Endometrial microvascular endothelial cells (primary cell): ENCODE results near the gene MRM1. TPM values are rescaled to one million over a fixed set of nuclear protein-coding genes. Genes with fewer than 3 reads are reported as not detected.

Experiments used
- in situ Hi-C: cut with HindIII; loops from 2 replicates; pipeline ENCODE4 v1.10.0; 2017; ENCODE audit warnings: low sequenced_read_pairs, low pct_unique_long_range_greater_than_20kb; ENCODE audit errors: inconsistent ontology term
- total RNA-seq: library from RNA; depleted of rRNA; stranded (reverse); fragments of >200 nt; gene quantifications from one replicate; pipeline ENCODE4 v1.2.3, GENCODE V29; 2015; ENCODE audit errors: inconsistent ontology term

Gene MRM1
- total RNA-seq, 1 donor from 2014 or later = 6.9 TPM

- in situ Hi-C loops = no loop called here
These were observed 23.8 kb downstream of the MRM1 start for GRCh38 chr17:36625188-36625587.

- in situ Hi-C loops = no loop called here
These were observed 25.7 kb downstream of the MRM1 start for GRCh38 chr17:36627101-36627500.

DNA sequence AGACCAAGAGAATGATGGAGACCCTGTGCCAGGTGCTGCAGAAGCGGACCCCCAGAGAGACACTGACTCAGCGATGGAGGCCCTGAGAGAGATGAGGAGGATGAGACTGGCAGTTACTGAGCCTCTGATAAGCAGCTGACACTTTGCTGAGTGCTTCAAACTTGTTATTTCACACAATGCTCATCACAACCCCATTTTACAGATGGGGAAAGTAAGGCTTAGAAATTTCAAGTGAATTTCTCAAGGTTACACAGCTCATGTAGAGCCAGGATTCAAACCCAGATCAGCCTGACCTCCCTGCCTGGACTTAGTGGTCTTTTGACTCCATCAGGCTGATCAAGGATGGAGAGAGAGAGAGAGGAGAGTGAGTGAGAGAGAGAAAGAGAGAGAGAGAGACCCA is 27.2 kb downstream of the MRM1 start:
- in situ Hi-C loops = no loop called here

DNA sequence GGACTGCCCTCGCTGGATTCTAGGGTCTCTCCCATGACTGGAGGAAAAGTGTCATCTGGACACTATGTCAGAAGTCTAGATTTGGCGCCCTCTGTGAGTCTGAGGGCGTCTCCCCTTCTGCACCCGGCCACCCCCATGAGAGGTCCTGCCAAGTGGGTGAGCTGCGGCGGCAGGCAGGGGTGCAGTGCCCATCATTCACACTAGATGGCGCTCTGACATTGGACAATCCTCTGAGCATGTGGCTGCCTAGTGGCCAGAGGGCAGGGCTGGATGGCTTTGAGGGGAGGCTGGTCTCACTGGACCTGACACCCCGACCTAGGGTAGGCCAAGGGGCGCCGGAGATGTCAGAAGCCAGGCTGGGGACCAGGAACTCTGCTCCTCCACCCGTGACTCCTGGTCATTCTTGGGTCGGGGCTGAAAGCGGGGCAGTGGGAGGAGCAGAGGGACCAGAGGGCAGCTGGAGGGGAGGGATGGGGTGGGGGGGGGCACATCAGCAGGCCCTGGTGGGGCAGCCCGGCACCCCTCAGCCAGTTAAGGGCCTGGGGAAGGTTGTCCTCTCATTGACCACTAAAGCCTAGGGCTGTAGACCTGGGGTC is 28.0 kb downstream of the MRM1 start:
- in situ Hi-C loops = no loop called here

DNA sequence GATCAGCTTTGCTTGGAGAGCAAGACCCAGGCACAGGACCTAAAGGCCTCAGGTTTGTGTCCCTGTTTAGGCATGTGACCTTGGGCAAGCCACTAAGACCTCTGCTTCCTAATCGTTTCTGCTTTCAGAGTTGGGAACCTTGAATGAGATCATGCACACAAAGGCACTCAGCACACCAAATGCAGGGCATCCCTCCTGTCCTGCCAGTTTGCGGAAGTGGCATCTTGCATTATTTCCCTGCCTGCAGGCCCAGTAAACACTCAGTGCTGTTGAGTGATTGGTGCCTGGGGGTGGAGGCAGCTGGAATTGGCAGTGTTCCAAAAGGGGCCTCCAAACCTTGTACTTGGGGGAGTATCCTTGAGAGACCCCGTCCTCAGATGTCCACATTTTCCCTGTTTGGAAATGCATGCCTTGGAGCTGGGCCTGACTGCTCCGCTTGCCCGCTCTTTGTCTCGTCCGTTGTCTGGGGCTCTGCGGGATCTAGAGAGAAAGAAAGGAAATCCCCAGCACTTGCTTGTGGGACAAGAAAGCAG is 28.7 kb downstream of the MRM1 start:
- in situ Hi-C loops = no loop called here

DNA sequence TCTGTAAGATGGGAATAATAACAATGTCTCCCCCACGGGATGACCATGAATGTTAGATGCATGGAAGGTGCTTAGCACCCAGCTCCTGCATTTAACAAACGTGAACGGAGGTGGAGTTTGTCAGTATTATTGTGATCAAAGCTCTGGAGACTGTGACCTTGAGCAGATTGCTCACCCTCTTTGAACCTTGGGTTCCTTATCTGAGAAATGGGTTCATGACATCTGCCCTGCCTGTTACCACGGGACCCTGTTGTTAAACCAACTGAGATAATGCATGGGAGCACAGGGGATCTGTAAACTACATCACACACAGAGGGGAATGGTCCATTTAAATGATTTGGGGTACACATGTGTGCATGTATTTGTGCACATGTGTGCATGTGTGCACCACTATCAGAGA is 29.6 kb downstream of the MRM1 start:
- in situ Hi-C loops = no loop called here

DNA sequence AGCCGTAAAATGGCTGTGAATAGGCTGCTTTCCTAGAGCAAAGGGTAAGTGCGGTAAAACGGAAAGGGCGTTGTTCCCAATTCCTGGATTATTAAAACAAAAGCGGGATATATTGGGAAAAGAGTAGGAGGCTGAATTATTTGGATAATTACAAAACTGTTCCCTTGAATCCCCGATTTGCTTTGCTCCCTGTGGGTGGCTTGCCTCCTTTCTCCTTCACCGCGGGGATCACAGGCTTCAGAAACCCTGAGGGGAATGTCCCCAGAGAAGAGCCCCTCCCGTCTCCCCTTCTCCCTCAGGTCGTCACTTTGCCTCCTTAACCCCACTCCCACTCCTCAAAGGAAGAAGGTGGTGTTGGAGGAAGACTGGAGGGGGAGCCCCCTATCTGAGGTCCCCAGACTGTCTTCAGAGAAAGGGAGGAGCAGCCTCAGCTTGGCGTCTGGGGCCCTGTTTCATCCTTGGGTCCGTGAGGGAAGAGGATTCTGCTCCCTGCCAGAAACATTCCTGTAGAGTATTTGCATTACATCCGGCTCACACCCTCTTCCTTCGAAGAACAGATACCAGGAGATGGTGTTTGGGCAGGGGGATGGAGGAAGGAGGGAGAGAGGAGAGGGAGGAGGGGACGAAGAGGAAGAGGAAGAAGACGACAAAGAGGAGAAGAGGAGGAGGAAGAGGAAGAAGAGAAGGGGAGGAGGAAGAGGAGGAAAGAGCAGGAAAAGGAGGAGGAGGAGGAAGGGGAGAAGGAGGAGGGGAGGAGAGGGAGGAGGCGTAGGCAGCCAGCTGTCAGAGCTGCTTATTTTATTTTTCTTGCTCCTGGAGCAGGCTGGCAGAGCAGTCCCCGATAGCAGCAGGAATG is 31.8 kb downstream of the MRM1 start:
- in situ Hi-C loops = no loop called here

DNA sequence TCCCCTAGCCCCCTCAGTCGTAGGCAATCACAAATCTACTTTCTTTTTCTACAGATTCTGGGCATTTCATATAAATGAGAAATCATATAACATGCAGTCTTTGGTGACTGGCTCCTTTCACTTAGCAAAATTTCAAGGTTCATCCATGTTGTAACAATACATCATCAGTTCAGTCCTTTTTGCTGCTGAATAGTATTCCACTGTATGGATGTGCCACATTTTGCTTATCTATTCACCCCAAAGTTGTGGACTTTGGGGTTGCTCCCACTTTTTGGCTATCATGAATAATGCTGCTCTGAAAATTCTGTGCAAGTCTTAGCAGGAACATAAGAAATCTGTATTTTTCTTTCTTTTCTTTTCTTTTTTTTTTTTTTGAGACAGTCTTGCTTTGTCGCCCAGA is 39.0 kb downstream of the MRM1 start:
- in situ Hi-C loops = no loop called here

GRCh38 chr17:36640836-36641235 is 39.5 kb downstream of the MRM1 start:
- in situ Hi-C loops = no loop called here

- in situ Hi-C loops = no loop called here
These were observed 40.0 kb downstream of the MRM1 start for GRCh38 chr17:36641331-36641876.

- in situ Hi-C loops = no loop called here
These were observed 40.8 kb downstream of the MRM1 start for GRCh38 chr17:36641877-36642845.

- in situ Hi-C loops = no loop called here
These were observed 41.8 kb downstream of the MRM1 start for GRCh38 chr17:36643086-36643685.

GRCh38 chr17:36645422-36645821 is 44.0 kb downstream of the MRM1 start:
- in situ Hi-C loops = no loop called here

- in situ Hi-C loops = no loop called here
These were observed 46.3 kb downstream of the MRM1 start for GRCh38 chr17:36647636-36648035.

GRCh38 chr17:36650096-36650775 is 48.9 kb downstream of the MRM1 start:
- in situ Hi-C loops = no loop called here

DNA sequence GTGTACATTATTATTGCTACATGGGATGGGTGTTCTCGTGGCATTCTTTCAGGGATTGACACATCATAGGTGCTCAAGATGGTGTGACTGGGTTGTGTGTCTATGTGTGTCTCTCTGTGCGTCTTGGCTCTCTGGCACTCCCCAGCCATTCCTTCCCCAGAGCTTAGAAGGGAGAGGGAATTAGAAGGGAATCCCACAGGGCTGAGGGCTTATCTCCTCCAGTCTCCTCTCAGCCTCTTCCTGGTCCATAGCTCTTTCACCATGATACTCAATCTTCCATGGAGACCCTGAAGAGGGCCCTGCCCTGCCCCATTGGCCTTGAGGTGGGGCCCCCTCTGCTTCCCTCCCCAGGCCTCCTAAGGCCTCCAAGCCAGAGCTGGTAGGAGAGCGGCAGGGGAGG is 52.0 kb downstream of the MRM1 start:
- in situ Hi-C loops = no loop called here

- in situ Hi-C loops = no loop called here
These were observed 52.5 kb downstream of the MRM1 start for GRCh38 chr17:36653856-36654255.

GRCh38 chr17:36655726-36656125 is 54.3 kb downstream of the MRM1 start:
- in situ Hi-C loops = no loop called here
